Kidney epithelial cell (primary cell): Measurements from ENCODE around the gene SLC9A7. TPM values are rescaled to one million over a fixed set of nuclear protein-coding genes. Genes with fewer than 3 reads are reported as not detected.

Source experiments
- DNase-seq: peaks from one replicate; pipeline ENCODE4 v3.0.0-alpha.2; 2010; ENCODE audit warnings: low read depth
- H3K27me3 ChIP-seq: 2 replicates; pipeline ENCODE4 v1.6.0; 2011; ENCODE audit warnings: low read length; ENCODE audit not compliant: control insufficient read depth, insufficient read depth
- H3K36me3 ChIP-seq: 2 replicates; pipeline ENCODE4 v1.5.1; 2011; ENCODE audit warnings: low read length; ENCODE audit not compliant: control insufficient read depth, insufficient read depth
- H3K4me3 ChIP-seq: 2 replicates; pipeline ENCODE4 v1.5.1; 2011; ENCODE audit warnings: low read depth, mild to moderate bottlenecking, control low read depth, low read length
- total RNA-seq: library from RNA; depleted of rRNA; stranded (reverse); fragments of >200 nt; gene quantifications from 2 replicates; pipeline ENCODE4 v1.2.3, GENCODE V29; 2015
- TF ChIP-seq, protein P1 (sequence below): IDR thresholded peaks from 2 replicates; pipeline ENCODE4 v1.5.1; 2011; ENCODE audit warnings: mild to moderate bottlenecking, moderate library complexity, low read length, control low read depth, inconsistent platforms; ENCODE audit not compliant: insufficient read depth, poor library complexity, severe bottlenecking

The SLC9A7 gene
- total RNA-seq, 1 donor from 2014 or later: 9.8 TPM

DNA sequence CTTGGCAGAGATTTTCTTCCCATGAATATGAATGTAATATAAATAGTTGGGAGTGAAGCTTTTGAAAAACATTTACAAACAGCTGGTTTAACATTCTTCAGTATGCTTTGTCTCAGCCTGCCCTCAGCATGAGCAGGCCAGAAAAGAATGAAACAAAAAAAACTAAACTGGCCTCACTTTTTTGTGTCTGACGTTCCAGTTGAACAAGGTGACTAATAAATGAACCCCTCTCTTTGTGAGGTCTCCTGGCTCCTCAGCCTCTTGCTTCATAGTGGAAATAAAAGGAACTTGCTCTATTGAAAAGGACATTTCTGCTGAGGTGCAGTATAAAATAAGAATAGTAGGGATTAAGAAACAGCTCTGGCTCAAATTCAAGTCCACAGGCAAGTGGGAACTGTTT is 176.0 kb downstream of the SLC9A7 start:
- DNase-seq: no peak
- H3K36me3 ChIP-seq: no peaks in the 10 kb centered on the region
- H3K27me3 ChIP-seq: no peaks in the 10 kb centered on the region
- TF ChIP-seq, protein P1, sequence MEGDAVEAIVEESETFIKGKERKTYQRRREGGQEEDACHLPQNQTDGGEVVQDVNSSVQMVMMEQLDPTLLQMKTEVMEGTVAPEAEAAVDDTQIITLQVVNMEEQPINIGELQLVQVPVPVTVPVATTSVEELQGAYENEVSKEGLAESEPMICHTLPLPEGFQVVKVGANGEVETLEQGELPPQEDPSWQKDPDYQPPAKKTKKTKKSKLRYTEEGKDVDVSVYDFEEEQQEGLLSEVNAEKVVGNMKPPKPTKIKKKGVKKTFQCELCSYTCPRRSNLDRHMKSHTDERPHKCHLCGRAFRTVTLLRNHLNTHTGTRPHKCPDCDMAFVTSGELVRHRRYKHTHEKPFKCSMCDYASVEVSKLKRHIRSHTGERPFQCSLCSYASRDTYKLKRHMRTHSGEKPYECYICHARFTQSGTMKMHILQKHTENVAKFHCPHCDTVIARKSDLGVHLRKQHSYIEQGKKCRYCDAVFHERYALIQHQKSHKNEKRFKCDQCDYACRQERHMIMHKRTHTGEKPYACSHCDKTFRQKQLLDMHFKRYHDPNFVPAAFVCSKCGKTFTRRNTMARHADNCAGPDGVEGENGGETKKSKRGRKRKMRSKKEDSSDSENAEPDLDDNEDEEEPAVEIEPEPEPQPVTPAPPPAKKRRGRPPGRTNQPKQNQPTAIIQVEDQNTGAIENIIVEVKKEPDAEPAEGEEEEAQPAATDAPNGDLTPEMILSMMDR: no peak
- H3K4me3 ChIP-seq: no peak overlapping the region

DNA sequence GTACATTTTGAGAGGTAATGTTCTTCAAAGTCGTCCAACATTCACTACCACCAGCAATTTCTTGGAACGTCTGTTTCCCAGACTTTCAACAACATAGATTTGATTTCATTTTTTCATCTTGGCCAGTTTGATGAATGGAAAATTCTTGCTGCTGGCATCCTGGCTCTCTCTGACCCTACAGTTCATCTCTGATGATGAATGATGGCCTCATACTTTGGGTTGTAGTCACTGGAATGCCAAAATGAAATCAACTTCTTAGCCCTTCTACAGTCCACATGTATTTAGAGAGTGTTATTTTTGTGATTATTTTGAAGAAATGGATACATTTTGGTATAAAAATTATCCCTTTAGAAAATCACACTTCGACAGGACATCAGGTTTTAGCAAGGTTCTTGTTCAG is 176.6 kb downstream of the SLC9A7 start:
- Histone ChIP-seq H3K27me3 (no peaks in the 10 kb centered on the region), H3K36me3 (no peaks in the 10 kb centered on the region), H3K4me3 (no peak overlapping the region)
- DNase-seq: no peak
- TF ChIP-seq, protein P1: no peak

DNA sequence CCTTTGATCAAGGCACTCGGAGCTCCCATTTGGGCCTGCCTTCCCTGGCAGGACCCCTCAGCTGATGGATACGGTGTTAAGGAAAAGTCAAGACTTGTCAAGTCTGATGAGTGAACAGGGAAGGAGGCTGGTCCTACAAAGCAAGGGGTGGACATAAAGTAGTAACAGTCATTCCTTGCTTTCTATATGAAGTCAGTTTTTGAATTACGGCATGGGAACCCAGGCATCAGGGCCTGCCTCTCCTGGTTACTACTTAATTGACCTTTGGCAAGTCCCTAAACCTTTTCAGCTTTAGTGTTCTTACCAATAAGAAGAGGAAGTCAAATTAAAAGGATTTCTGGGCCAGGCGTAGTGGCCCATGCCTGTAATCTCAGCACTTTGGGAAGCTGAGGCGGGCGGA is 178.3 kb downstream of the SLC9A7 start:
- Histone ChIP-seq H3K27me3 (no peaks in the 10 kb centered on the region), H3K4me3 (no peak overlapping the region), H3K36me3 (no peaks in the 10 kb centered on the region)
- DNase-seq: no peak
- TF ChIP-seq, protein P1: no peak

DNA sequence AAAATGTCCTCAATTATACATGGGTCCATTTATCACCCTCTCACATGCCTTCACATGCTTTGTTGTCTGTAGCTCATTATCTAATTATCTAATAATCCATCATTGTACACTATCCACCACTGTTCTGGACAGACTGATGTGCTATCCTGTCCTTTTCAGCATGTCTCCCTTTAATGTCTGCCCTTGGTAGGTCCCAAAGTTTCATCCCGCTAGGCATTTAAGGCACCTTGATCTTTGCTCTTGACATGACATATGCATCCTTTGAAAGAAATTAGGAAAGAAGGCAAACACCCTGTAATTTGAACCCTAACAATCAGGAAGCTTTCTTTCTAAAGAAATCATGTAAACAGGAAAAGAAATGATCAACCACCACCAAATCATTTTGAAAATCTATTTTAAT is 179.7 kb downstream of the SLC9A7 start:
- H3K4me3 ChIP-seq: no peak overlapping the region

DNA sequence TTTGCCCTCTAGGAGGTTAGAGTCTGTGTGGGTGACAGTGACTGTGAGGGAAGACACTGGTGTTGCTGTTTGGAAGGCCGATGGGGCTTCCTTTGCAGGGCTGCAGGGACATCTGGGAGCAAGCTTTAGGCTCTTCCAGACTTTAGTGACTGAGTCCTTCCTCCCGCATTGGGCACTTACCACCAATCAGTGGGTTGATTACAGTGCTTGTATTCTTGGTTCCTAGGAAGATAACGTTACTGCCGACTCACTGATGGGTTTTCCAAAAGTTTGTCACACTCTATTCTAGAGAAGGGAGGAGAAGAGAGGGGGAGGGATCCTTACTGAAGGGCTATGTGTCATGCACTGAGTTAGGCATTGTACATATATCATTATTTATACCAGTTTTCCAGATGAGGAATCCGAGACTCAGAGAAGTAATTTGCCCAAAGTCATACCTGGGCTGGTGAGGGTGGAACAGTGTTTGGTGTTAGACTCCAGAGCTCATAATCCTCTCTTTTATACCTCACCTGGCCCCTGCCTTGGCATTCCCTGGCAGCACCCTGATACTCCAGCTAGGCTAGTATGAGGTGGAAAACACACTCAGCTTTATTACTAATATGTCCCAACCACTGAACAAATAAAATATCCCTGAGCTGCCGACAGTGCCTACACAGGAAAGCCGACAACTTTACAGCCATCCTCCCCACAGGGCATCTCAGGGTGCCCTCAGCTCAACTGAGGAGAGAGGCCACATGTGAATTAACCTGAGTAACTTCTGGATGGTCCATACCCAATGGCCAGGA is 181.5 kb downstream of the SLC9A7 start:
- H3K36me3 ChIP-seq: no peaks in the 10 kb centered on the region
- peaks cover 5% of the 10 kb centered on the region for H3K27me3 ChIP-seq
- H3K4me3 ChIP-seq: no peak overlapping the region
- no peak for DNase-seq
- TF ChIP-seq, protein P1: no peak

More for the DNA sequence above, 179.7 kb downstream of the SLC9A7 start:
- no peaks in the 10 kb centered on the region for H3K36me3 ChIP-seq
- TF ChIP-seq, protein P1: no peak
- no peak for DNase-seq
- H3K27me3 ChIP-seq: peaks cover 5% of the 10 kb centered on the region

DNA sequence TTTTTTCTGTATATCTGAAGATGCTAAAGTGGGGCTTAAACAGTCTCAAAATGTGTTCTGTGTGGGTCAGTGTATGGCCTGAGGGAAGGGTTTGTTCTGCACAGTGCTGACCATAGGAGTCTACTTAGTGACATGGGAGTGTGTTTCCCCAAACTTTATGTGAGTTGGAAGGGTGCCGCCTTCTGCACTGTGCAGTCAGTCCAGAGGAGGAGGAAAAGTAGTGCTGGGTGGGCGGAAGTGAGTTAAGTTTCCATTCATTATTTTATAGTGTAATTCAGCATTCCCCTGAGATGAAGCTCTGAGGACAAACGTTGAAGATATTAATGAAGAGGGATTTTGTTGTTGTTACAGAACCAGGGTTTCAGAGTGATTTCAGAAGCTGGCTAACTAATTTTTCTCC is 182.5 kb downstream of the SLC9A7 start:
- H3K4me3 ChIP-seq: no peak overlapping the region
- TF ChIP-seq, protein P1: no peak
- no peak for DNase-seq
- H3K27me3 ChIP-seq: peaks cover 5% of the 10 kb centered on the region
- no peaks in the 10 kb centered on the region for H3K36me3 ChIP-seq
